Esophagus squamous epithelium (tissue), 5 donors: ENCODE measurements around the gene SERPINA9. TPM values are rescaled to one million over a fixed set of nuclear protein-coding genes. Genes with fewer than 3 reads are reported as not detected.
"Not testable (repeated sequence)": the region's sequence is repeated elsewhere in the genome, so short reads cannot be mapped to it uniquely, and the experiment has no call there.

ENCODE experiments used
- DNase-seq: peaks from one replicate; lab custom pipeline; 2025; lab: John Stamatoyannopoulos, UW
- H3K27ac ChIP-seq, 4 donors: fragments of 200-600 bp; sonication (generic); one replicate each; pipeline ENCODE4 v1.5.1; 2016 to 2019; ENCODE audit warnings: mild to moderate bottlenecking in 1 of 4
- H3K27me3 ChIP-seq, 4 donors: fragments of 200-600 bp; sonication (generic); 1 replicate in 3 of 4; 2 replicates in 1 of 4; pipeline versions ENCODE4 v1.5.1 to v1.6.0; 2017 to 2021; ENCODE audit warnings: antibody characterized with exemption in 1 of 4
- H3K36me3 ChIP-seq, 3 donors: fragments of 200-600 bp; sonication (generic); one replicate each; pipeline ENCODE4 v1.5.1; 2016 to 2019
- H3K4me1 ChIP-seq, 3 donors: fragments of 200-600 bp; sonication (generic); one replicate each; pipeline ENCODE4 v1.5.1; 2017 to 2019
- H3K4me3 ChIP-seq, 4 donors: fragments of 200-600 bp; sonication (generic); 1 replicate in 3 of 4; 2 replicates in 1 of 4; pipeline ENCODE4 v1.5.1; 2016 to 2019; ENCODE audit warnings: mild to moderate bottlenecking in 2 of 4, moderate library complexity in 1 of 4
- H3K9me3 ChIP-seq, 3 donors: fragments of 200-600 bp; sonication (generic); one replicate each; pipeline ENCODE4 v1.5.1; 2016 to 2019
- CTCF ChIP-seq, 6 experiments: fragments of 450-650 bp in 4 of 6; fragments of 200-600 bp in 2 of 6; sonication (generic) in 2 of 6; IDR thresholded peaks; one replicate each; pipeline ENCODE4 v1.5.1; 2016 to 2019; ENCODE audit warnings: antibody characterized with exemption in 6 of 6, mild to moderate bottlenecking in 4 of 6, moderate library complexity in 4 of 6
- POLR2A ChIP-seq, 4 donors: fragments of 450-650 bp; IDR thresholded peaks; one replicate each; pipeline ENCODE4 v1.6.1; 2017; ENCODE audit warnings: antibody characterized with exemption in 4 of 4, mild to moderate bottlenecking in 4 of 4, moderate library complexity in 3 of 4
- WGBS, 2 donors: methylation state at CpG; one replicate each; pipeline ENCODE4 v1.1.5; 2018; 5-methylcytosine and 5-hydroxymethylcytosine counted together
- intact Hi-C: fragments of 100-400 bp; cut with DNase I; formaldehyde crosslinking; loops from one replicate; pipeline ENCODE4 v1.15.0; 2022
- total RNA-seq, 4 donors: library from RNA; depleted of rRNA; stranded (reverse); fragments of >200 nt; gene quantifications; one replicate each; pipeline ENCODE4 v1.1.0, GENCODE V29; 2016
- donor health status: DM: yes; HTN: yes; CAD: no.

Gene SERPINA9
- total RNA-seq, 4 donors from 2014 or later = not detected

GRCh38 chr14:94514351-94514750 lies 38.4 kb upstream of the SERPINA9 start:
- H3K4me3 ChIP-seq = no peak overlapping the region
- no peaks in the 10 kb centered on the region for H3K9me3 ChIP-seq
- no peak for TF ChIP-seq CTCF (IDR thresholded peaks at IDR 0.05)
- TF ChIP-seq POLR2A (IDR thresholded peaks at IDR 0.05) = no peak
- no peaks in the 10 kb centered on the region for H3K4me1 ChIP-seq
- DNase-seq = no peak
- WGBS, 2 donors = 67 to 100% methylated on average over 1 to 2 of the region's 7 CpGs
- peaks cover 0 to 4% (median 0%) of the 10 kb centered on the region in 4 donors for H3K27me3 ChIP-seq
- H3K36me3 ChIP-seq = no peaks in the 10 kb centered on the region
- intact Hi-C loops = no loop called here
- no peak overlapping the region for H3K27ac ChIP-seq

GRCh38 chr14:94510481-94510880 lies 34.5 kb upstream of the SERPINA9 start:
- H3K4me3 ChIP-seq, H3K27ac ChIP-seq, H3K36me3 ChIP-seq, DNase-seq, intact Hi-C loops, H3K27me3 ChIP-seq, H3K4me1 ChIP-seq, H3K9me3 ChIP-seq: not testable (repeated sequence)
- WGBS, 2 donors = 77 to 78% methylated on average over 2 of the region's 2 CpGs

- intact Hi-C loops = no loop called here
- no peak for DNase-seq
- H3K9me3 ChIP-seq = no peaks in the 10 kb centered on the region
- H3K4me3 ChIP-seq = no peak within 1 kb of the TSS
- TF ChIP-seq CTCF (IDR thresholded peaks at IDR 0.05) (no peak), POLR2A (IDR thresholded peaks at IDR 0.05) (no peak)
- H3K27me3 ChIP-seq = no peaks in the 10 kb centered on the region
- WGBS, 2 donors = 72 to 75% methylated on average over 3 of the region's 3 CpGs
- H3K4me1 ChIP-seq = no peaks in the 10 kb centered on the region
- no peaks in the 10 kb centered on the region for H3K36me3 ChIP-seq
- no peak within 1 kb of the TSS for H3K27ac ChIP-seq
Measured at GRCh38 chr14:94509356-94509755, 33.4 kb upstream of the SERPINA9 start, which contains the start of gene SERPINA12. Gene SERPINA12 (minus strand): TSS chr14:94509469. CDS start chr14:94498397, 11,072 bp downstream.

- intact Hi-C loops = no loop called here
- no peaks in the 10 kb centered on the region for H3K9me3 ChIP-seq
- WGBS, 2 donors = 78 to 87% methylated on average over 5 to 8 of the region's 8 CpGs
Measured at GRCh38 chr14:94505641-94506040, 29.6 kb upstream of the SERPINA9 start.

GRCh38 chr14:94505206-94505605 lies 29.2 kb upstream of the SERPINA9 start:
- 91% methylated on average over 4 of the region's 4 CpGs; no CpG with 5 or more reads in 1 of the 2 donors for WGBS, 2 donors
- no peak for DNase-seq
- TF ChIP-seq POLR2A (IDR thresholded peaks at IDR 0.05) (no peak), CTCF (IDR thresholded peaks at IDR 0.05) (no peak)

More at GRCh38 chr14:94505641-94506040, 29.6 kb upstream of the SERPINA9 start:
- H3K27ac ChIP-seq = no peak overlapping the region
- no peak for TF ChIP-seq POLR2A (IDR thresholded peaks at IDR 0.05)
- no peak for TF ChIP-seq CTCF (IDR thresholded peaks at IDR 0.05)
- no peaks in the 10 kb centered on the region for H3K27me3 ChIP-seq
- peaks cover 0 to 8% (median 7%) of the 10 kb centered on the region in 3 donors for H3K4me1 ChIP-seq
- no peak for DNase-seq
- no peak overlapping the region for H3K4me3 ChIP-seq
- no peaks in the 10 kb centered on the region for H3K36me3 ChIP-seq

More at GRCh38 chr14:94505206-94505605, 29.2 kb upstream of the SERPINA9 start:
- Histone ChIP-seq H3K27me3 (peaks cover 0 to 4% (median 0%) of the 10 kb centered on the region in 4 donors), H3K4me3 (no peak overlapping the region), H3K9me3 (no peaks in the 10 kb centered on the region), H3K4me1 (peaks cover 0 to 8% (median 7%) of the 10 kb centered on the region in 3 donors), H3K36me3 (no peaks in the 10 kb centered on the region), H3K27ac (no peak overlapping the region)
- intact Hi-C loops = no loop called here
